Renal cortex interstitium (tissue), 11 donors: ENCODE measurements around the gene MICAL3. TPM values are rescaled to one million over a fixed set of nuclear protein-coding genes. Genes with fewer than 3 reads are reported as not detected.
A peak's percentile ranks its signal among the peaks of the same experiment; 100 is the strongest.
"Not testable (repeated sequence)": the region's sequence is repeated elsewhere in the genome, so short reads cannot be mapped to it uniquely, and the experiment has no call there.

ENCODE experiments used
- DNase-seq, 11 donors: peaks; one replicate each; pipeline ENCODE4 v3.0.0-alpha.2; 2013; ENCODE audit warnings: low read depth in 9 of 11, low spot score in 4 of 11; ENCODE audit errors: extremely low read depth in 1 of 11
- polyA plus RNA-seq, 3 donors: library from polyadenylated mRNA; unstranded; fragments of 120-200 nt; gene quantifications; one replicate each; pipeline ENCODE4 v1.2.1, GENCODE V29; 2013; ENCODE audit not compliant: insufficient read length in 3 of 3

MICAL3 gene
- polyA plus RNA-seq, 3 donors = 30.9 to 40.3 (median 32.8) TPM

DNA sequence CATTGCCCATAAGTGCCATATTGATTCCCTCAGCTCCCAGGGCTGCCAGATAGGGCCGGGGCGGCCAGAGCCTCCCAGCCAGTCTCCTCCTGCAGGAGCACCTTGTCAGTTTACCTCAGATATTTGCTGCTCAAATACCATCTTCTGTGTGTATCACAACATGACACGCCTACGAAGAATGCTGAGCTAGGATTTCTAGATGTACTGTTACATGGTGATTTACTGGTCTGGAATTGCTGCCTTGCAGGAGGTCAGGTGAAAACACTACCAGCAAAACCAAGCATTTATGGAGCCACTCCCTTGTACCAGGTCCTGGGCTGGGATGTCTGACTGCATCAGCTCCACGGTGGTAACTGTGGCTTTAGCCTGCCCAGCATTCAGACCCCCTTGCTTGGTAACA is 11.8 kb downstream of the MICAL3 start:
- DNase-seq = no peak

DNA sequence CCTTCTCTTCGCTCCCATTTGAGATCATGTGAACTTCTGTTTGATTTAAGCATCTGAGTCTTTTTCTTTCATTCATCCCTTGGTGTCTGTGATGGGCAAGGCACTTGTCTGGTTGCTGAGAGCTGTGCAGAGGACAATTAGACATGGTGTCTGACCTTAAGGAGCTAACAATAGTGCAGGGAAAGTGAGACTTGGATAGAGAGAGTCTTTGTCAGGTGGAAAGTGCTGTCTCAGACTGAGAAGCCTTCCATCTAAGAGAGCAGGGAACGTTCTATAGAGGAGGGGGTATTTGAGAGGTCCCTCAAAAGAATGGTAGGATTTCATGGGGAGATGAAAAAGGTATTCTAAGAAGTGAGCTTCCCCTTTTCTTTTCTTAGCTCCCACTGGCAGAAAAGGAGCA is 14.1 kb downstream of the MICAL3 start:
- no peak for DNase-seq

DNA sequence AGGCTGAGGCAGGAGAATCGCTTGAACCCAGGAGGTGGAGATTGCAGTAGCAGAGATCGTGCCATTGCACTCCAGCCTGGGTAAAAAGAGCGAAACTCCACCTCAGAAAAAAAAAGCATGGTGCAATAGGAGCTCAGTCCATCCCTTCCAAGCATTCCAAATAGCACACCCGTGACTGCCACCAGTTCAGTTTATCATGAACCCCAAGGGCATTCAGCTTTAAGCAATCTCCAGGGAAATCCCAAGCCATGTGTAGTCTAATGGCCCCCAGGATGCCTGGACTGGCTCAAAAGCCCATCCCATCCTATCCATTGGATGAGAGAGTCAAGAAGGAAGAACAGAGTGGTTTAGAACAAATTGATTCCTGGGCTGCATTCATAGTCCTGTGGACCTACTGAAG is 16.2 kb downstream of the MICAL3 start:
- DNase-seq = no peak

DNA sequence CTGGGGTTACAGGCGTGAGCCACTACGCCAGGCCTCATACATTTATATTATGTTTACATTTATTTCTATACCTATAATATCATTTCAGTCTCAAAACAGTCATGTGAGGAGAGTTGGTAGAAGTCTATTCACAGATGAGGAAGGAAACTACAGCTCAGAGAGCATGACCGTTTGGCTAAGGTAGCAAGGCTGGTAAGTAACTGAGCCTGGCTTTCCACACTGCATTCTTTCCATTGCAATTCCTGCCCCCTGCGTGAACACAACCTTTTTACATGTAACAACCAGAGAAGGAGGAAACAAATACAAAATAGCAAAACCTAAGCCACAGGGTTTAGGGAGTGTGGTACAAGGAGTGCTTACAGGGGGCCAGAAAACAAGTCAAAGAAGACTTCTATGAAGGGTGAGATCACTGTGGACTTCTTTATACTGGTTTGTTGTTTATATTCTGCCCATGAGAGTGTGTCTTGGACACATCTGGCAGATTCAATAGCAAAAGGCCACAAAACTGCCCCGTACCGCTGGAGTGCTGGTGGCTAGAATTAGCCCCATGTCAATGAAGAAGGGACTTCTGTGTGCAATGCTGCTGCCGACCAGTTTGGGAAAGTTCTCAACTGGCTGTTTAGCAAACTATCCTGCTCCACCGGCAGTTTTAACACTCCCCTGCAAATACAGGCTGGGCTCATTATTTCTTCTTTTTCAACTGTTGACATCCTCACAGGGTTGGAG is 19.0 kb downstream of the MICAL3 start:
- DNase-seq = no peak

DNA sequence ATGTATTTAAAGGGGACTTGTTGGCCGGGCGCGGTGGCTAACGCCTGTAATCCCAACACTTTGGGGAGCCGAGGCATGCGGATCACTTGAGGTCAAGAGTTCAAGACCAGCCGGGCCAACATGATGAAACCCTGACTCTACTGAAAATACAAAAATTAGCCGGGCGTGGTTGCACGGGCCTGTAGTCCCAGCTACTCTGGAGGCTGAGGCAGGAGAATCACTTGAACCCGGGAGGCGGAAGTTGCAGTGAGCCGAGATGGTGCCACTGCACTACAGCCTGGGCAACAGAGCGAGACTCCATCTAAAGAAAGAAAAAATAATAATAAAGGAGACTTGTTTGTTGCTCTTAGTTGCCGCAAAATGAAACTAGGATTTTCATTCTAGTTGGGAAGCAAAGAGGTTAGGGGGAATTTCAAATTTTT is 22.5 kb downstream of the MICAL3 start:
- DNase-seq = not testable (repeated sequence)

DNA sequence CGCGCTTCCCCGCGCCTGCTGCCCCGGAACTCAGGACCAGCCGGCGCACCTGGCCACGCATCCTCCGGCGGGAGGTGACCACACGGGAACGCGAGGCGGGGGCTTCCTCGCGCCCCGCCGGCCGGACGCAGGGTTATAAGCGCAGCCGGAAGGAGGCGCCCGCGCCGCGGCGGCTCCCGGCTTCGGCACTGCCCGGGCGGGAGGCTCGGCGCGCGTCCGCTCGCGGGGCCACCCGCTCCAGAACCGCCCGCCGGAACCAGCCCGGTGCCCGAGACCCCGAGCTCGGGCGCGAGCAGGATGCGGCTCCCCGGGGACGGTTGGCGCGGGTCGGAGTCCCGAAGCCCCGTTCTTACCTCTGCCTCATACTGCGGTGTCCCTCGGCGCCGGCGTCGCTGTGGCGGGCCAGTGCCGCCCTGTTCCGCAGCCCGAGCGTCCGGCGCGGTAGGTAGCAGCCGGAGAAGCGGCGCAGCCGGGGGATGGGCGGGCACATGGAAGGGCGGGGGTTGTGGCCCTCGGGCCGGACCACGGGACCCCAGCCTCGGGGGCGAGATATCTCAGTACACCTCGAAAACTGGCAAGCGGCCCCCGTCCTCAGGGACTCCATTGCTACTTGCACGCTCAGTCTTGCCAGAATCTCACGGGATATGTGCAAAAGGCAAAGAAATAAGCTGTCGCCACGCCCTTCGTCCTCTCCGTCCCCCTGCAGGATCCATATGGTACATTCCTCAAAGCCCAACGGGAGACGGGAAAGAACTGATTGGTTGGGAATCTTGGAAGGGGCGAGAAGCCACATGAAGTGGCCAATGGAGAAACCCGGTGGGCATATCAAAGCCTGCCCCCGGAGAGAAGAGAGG is 23.1 kb downstream of the MICAL3 start:
- peak; percentile 92 to 97 (median 93) for DNase-seq

DNA sequence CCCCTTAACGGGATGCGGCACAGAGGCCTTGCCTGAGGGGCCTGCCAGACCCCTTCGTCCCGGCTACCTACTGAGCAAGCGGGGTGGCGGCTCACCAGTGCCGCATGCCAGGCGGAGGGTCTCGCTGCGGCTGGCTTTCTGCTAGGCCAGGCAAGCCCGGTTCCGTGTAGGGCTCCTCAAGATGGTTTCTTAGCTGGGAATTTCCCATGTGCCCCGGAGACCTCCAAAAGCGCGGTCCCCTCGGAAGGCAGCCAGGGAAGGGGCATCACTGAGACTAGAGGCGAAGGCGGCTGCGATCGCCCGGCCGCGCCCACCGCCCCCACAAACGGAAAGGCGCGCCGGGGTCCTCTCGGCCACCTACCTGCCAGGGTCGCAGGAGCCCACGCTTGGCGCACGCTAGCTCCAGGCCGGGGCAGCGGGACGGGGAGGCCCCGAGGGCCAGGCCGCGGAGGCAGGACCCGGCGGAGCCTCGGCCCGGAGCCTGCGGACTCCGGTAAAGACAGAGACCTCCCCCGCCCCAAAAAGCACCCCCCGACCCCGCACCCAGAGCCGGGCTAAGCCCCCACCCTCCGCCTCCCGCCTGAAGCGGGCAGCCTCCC is 23.8 kb downstream of the MICAL3 start:
- peak in 2 of 11 donors; percentile 15 for DNase-seq

DNA sequence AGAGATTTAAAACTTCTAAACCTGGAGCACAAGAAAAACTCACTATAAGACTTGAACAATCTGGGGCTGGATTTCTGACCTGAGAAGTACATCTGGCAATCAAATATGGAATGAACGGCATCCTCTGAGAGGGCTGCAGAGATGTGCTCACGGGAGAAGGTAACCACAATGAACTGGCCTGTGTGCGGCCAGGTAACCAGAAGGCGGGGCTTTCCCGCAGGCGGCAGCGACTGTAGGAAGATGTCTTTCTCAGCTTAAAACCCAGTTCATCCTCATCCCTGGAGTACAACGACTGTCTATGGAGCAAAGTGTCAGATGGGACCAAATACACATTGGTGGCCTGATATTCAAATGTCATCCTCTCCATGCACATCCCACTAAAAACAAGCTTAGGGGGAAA is 24.5 kb downstream of the MICAL3 start:
- no peak for DNase-seq

DNA sequence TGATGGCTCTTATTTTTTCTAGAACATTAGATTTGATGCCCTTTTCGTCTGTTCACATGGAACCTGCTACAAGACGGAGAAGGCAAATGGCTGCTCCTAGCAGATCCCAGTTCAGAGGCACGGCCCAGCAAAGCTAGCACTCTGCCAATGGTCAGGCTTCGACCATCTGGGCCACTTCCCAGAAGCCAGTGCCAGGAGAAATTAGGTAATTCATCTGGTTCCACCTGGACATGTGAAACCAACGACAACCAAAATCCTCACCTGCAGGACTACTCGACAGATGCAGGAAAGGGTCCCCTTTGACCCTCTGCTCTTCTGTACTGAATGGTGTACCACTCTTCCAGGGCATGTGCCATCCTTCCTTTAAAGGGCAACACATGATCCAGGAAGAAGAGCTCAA is 25.4 kb downstream of the MICAL3 start:
- DNase-seq = no peak

DNA sequence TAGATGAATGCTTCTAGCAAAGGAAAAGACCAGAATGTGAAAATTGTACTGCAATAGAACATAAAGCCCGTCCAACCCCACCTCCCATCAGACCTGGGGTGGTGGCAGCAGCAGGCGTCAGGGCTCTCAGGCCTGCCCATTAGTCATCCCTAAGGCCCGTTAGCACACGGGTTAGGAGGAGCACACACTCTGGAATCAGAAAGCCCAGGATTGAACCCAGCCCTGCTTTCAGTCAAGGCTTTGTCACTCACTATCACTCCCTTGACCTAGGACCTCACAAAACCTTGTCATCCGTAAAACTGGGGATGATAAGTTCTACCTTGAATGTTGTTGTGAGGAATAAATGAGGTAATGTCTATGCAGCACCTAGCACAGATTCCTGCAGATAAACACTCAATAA is 26.9 kb downstream of the MICAL3 start:
- no peak for DNase-seq

DNA sequence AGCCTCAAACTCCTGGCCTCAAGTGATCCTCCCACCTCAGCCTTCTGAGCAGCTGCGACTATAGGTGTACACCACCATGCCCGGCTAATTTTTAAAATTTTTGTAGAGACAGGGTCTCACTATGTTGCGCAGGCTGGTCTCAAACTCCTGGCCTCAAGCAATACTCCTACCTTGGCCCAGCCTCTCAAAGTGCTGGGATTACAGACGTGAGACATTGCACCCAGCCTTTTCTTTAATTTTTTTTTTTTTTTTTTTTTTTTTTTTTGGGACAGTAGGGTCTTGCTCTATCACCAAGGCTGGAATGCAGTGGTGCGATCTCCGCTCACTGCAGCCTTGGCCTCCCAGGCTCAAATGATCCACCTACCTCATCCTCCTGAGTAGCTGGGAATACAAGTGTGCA is 29.1 kb downstream of the MICAL3 start:
- DNase-seq = not testable (repeated sequence)

DNA sequence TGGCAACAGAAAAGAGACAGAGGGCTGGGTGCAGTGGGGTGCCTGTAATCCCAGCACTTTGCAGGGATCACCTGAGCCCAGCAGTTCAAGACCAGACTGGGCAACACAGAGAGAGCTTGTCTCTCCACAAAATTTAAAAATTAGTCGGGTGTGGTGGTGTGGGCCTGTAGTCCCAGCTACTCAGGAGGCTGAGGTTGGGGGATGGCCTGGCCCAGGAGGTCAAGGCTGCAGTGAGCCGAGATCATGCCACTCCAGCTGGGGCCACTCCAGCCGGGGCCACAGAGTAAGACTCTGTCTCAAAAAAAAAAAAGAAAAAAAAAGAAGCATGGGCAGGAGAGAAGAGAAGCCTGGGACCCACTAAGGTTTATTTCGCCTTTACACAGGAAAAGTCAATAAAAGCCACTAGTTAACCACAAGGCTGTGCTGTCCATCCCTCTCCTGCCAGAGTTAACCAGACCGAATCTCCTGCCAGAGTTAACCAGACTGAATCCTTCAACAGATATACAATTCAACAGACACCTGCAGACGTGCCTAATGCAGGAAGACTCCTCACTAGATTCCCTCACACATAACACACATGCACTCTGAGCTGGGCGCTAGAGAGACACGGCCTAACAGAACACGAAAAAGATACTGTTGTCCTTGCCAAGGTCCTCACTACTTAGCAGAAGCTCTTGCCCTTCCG is 29.8 kb downstream of the MICAL3 start:
- no peak for DNase-seq

DNA sequence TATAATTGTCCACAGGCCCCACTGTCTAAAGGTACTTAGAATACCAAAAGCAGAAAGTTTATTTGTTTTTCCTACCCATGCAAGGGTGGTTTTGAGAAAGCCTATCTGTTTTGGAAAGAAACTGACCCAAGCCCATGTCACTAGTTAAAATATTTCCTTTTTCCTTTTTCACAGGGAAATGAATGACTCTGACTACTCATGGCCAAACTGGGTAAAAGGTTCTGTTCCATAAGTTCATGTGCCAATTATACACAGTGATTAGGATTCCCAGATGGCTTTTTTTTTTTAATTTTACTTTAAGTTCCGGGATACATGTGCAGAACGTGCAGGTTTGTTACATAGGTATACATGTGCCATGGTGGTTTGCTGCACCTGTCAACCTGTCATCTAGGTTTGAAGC is 31.4 kb downstream of the MICAL3 start:
- not testable (repeated sequence) for DNase-seq

DNA sequence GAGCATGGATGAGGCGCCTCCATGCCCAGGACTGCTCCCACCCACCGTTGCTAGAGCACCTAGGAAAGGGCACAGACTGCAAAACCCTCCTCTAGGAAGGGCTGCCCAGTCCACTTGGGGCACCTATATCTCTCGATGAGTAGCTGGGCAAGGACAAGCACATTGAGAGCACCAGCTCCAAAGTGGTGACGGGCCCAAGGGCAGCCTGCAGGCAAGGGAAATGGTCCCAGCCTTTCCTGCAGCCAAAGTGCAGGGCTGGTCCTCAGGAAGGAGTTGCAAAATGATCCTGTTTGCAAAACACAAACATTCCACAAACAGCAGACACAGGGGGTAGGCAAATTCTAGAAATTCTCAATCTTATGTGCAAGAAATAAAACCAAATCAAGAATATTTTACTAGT is 32.4 kb downstream of the MICAL3 start:
- DNase-seq = not testable (repeated sequence)

DNA sequence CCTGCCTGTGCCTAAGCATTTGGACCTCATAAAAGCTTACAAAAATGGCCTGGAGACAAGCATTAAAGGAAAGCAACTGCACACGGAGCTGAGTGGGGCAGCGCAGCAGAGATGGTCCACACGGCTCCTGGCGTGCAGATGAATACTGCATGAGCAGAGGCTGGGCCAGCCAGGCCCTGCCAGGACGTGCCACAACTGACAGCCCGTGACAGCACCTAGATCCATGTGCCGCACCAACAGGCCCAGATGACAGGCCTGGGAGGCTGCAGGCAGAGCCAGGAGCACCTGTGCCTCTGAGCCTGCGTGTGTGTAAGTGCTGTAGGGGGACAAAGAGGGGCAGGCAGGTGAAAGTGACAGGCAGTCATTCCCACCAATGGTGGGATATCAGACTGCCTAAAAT is 33.4 kb downstream of the MICAL3 start:
- DNase-seq = no peak

DNA sequence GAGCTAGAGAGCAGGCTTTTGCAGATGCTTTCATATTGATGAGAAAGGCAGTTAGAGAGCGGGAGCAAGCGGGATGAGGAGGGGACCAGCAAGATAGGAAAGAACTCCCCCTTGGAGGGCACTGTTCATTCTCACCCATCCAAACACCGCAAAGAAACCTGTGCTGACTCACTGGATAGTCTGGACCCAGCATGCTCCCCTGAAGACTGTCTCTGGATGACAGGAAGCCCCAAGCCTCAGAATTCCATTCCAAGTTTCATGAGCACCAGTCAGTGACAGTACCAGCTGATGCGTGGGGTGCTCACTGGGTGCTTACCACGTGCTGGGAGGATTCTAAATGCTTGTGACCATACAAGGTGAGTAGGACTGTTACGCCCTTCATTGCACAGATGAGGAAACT is 34.2 kb downstream of the MICAL3 start:
- DNase-seq = no peak

DNA sequence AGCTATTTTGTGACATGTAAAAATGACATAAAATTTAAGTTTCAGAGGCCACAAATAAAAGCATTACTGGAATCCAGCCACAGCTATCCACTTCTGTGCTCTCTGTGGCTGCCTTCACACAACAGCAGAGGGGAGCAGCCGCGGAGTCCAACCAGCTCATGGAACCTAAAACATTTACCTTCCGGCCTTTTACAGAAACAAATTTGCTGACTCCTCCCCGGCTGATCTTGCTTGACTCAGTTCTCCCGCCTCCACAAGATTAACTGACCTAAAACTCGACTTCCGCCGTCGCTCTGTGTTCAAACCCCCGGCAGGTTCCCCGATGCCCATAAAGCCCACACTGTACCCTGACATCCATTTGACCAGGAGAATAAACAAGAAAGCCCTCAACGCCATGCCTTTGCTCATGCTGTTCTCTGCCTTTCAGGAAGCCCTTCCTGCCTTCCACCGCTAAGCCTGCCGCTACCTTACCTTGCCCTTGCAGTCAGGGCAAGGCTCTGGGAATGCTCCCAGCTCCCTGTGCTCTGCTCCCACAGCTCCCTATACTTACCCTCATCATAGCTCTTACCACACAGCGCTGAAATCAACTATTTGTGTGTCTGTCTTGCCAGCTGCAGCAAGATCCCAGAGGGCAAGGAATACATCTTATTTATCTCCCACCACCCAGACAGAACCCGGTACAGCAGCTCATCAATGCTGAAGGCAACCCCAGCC is 35.4 kb downstream of the MICAL3 start:
- no peak for DNase-seq

DNA sequence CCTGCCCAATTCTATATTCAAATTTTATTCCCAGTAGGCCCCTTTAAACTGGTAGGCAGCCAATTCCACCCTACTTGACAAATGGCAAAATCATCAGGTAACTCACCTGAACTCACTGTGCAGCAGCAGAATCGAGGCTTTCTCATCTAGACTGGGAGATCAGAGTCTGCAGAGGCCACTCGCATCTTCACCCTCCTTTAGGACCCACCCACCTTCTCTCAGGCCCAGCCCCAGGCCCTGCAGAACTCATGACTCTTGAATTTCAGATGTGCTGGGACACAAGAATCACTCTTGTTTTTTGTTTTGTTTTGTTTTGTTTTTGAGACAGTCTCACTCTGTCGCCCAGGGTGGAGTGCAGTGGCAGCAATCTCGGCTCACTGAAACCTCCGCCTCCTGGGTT is 38.8 kb downstream of the MICAL3 start:
- no peak for DNase-seq

DNA sequence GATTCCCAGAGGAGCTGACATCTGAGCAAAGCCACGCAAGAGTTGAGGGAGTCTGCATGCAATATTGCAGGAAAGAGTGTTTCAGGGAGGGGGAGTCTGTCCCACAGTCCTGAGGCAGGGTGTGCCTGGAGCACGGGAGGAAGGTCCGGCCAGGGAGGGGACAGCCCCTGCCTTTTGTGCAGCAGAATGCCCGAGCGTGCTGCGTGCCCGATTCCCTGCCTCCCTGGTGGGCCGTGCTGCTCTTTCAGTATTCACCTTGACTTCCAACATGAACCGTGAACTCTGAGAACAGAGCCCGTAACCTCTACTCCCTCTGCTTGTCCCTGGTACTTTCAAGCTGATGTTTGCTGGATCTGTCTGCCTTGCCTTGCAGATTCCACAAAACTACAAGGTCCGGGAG is 39.3 kb downstream of the MICAL3 start:
- DNase-seq = not testable (repeated sequence)
